Stomach (tissue), 4 donors: ENCODE results near the gene HIPK3.

Experiments used
- CTCF ChIP-seq, 7 experiments: fragments of 450-650 bp in 4 of 7; fragments of 200-600 bp in 3 of 7; sonication (generic) in 3 of 7; IDR thresholded peaks; one replicate each; pipeline ENCODE4 v1.5.1; 2016 to 2019; ENCODE audit warnings: antibody characterized with exemption in 7 of 7, control low read depth in 2 of 7, mild to moderate bottlenecking in 1 of 7
- POLR2A ChIP-seq, 4 donors: fragments of 450-650 bp; IDR thresholded peaks; one replicate each; pipeline ENCODE4 v1.6.1; 2016; ENCODE audit warnings: antibody characterized with exemption in 4 of 4, control low read depth in 2 of 4, mild to moderate bottlenecking in 1 of 4, moderate library complexity in 1 of 4

GRCh38 chr11:33375236-33375635 lies 118.1 kb downstream of the HIPK3 start:
- TF ChIP-seq CTCF (IDR thresholded peaks at IDR 0.05) (no peak), POLR2A (IDR thresholded peaks at IDR 0.05) (no peak)
